ENCODE data around the gene SLC25A43. TPM values are rescaled to one million over a fixed set of nuclear protein-coding genes. Genes with fewer than 3 reads are reported as not detected.
A peak's percentile ranks its signal among the peaks of the same experiment; 100 is the strongest.

The SLC25A43 gene
- total and polyA plus RNA-seq, 12 donors: 0.63 to 5.9 (median 2.8) TPM

GRCh38 chrX:119410027-119410819, 11.1 kb downstream of the SLC25A43 start:
- no peaks in the 10 kb centered on the region for H3K27me3 ChIP-seq

GRCh38 chrX:119410854-119411253, 11.7 kb downstream of the SLC25A43 start:
- intact Hi-C loops (cut with DNase I): no loop called here
- H3K36me3 ChIP-seq: peaks cover 0 to 8% (median 0%) of the 10 kb centered on the region in 9 donors
- ATAC-seq (no peak), DNase-seq (no peak)
- TF ChIP-seq CTCF (IDR thresholded peaks at IDR 0.05): no peak
- 89 to 94% methylated on average over 3 of the region's 3 CpGs for WGBS, 2 donors
- no peak overlapping the region for H3K27ac ChIP-seq
- H3K4me1 ChIP-seq: no peaks in the 10 kb centered on the region
- H3K27me3 ChIP-seq: no peaks in the 10 kb centered on the region
- no peak overlapping the region for H3K4me3 ChIP-seq
- no peaks in the 10 kb centered on the region for H3K9me3 ChIP-seq

More at GRCh38 chrX:119410027-119410819, 11.1 kb downstream of the SLC25A43 start:
- Histone ChIP-seq H3K36me3 (peaks cover 0 to 8% (median 0%) of the 10 kb centered on the region in 9 donors), H3K4me1 (no peaks in the 10 kb centered on the region), H3K27ac (no peak overlapping the region), H3K9me3 (no peaks in the 10 kb centered on the region), H3K4me3 (no peak overlapping the region)
- DNase-seq: no peak
- no peak for TF ChIP-seq CTCF (IDR thresholded peaks at IDR 0.05)
- ATAC-seq: peak in 1 of 8 donors; percentile 50
- intact Hi-C loops (cut with DNase I): no loop called here
- 78 to 79% methylated on average over 13 to 15 of the region's 15 CpGs for WGBS, 2 donors

- Histone ChIP-seq H3K27ac (no peak overlapping the region), H3K4me1 (no peaks in the 10 kb centered on the region), H3K4me3 (no peak overlapping the region), H3K9me3 (no peaks in the 10 kb centered on the region), H3K36me3 (peaks cover 0 to 8% (median 0%) of the 10 kb centered on the region in 9 donors), H3K27me3 (no peaks in the 10 kb centered on the region)
- no peak for ATAC-seq
- 70% methylated on average over 7 of the region's 7 CpGs for WGBS, 2 donors
- no peak for DNase-seq
- TF ChIP-seq CTCF (IDR thresholded peaks at IDR 0.05): no peak
- intact Hi-C loops (cut with DNase I): no loop called here
Measured at GRCh38 chrX:119411959-119412358, 12.8 kb downstream of the SLC25A43 start.

GRCh38 chrX:119417376-119417775, 18.2 kb downstream of the SLC25A43 start:
- Histone ChIP-seq H3K27me3 (no peaks in the 10 kb centered on the region), H3K27ac (no peak overlapping the region), H3K36me3 (peaks cover 0 to 10% (median 0%) of the 10 kb centered on the region in 9 donors), H3K9me3 (no peaks in the 10 kb centered on the region), H3K4me1 (no peaks in the 10 kb centered on the region), H3K4me3 (no peak overlapping the region)
- WGBS, 2 donors: 71 to 86% methylated on average over 4 of the region's 4 CpGs
- no peak for TF ChIP-seq CTCF (IDR thresholded peaks at IDR 0.05)
- ATAC-seq: no peak
- no peak for DNase-seq
- intact Hi-C loops (cut with DNase I): loop anchor here in 2 of 10 donors (5.0 kb wide), 1 partner anchor 95 kb away; no protein-coding TSS in a partner anchor
